Testis (tissue), 2 donors: ENCODE results near the gene DSN1.

Experiments
- POLR2A ChIP-seq: fragments of 450-650 bp; IDR thresholded peaks from one replicate; pipeline ENCODE4 v1.6.1; 2017; ENCODE audit warnings: antibody characterized with exemption, mild to moderate bottlenecking, moderate library complexity
- TF ChIP-seq, protein P1 (sequence below), 3 experiments: fragments of 450-650 bp in 2 of 3; fragments of 200-600 bp in 1 of 3; sonication (generic) in 1 of 3; IDR thresholded peaks; one replicate each; pipeline ENCODE4 v1.5.1; 2016 to 2019; ENCODE audit warnings: antibody characterized with exemption in 3 of 3, mild to moderate bottlenecking in 2 of 3, moderate library complexity in 1 of 3

DNA sequence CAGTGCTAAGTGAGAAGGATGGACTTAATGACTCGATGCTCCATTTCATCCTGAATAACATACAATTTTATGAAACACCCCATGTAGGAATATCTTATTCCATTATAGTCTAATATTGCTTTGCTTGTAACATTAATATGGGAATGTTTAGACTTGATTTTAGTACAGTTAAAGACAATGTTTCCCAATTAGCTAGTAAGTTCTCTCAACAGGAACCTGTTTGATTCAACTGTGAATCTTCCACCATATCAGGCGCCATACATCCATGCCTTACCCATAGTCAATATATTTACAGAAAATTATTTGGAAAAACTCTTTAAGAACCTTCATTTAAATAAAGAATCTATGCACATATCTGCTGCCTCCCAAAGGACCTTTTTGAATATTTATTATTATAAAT lies 31.0 kb downstream of the DSN1 start:
- TF ChIP-seq, protein P1, sequence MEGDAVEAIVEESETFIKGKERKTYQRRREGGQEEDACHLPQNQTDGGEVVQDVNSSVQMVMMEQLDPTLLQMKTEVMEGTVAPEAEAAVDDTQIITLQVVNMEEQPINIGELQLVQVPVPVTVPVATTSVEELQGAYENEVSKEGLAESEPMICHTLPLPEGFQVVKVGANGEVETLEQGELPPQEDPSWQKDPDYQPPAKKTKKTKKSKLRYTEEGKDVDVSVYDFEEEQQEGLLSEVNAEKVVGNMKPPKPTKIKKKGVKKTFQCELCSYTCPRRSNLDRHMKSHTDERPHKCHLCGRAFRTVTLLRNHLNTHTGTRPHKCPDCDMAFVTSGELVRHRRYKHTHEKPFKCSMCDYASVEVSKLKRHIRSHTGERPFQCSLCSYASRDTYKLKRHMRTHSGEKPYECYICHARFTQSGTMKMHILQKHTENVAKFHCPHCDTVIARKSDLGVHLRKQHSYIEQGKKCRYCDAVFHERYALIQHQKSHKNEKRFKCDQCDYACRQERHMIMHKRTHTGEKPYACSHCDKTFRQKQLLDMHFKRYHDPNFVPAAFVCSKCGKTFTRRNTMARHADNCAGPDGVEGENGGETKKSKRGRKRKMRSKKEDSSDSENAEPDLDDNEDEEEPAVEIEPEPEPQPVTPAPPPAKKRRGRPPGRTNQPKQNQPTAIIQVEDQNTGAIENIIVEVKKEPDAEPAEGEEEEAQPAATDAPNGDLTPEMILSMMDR (IDR thresholded peaks at IDR 0.05), result no peak
- no peak for TF ChIP-seq POLR2A
